OCI-LY7 (cell line): ENCODE data around the gene SLIT3.

Source experiments
- CTCF ChIP-seq: fragments of 200-600 bp; sonication (generic); conservative IDR thresholded peaks from 2 replicates; pipeline ENCODE4 v1.5.1; 2014; ENCODE audit warnings: mild to moderate bottlenecking, antibody characterized with exemption, low read length, moderate library complexity, mixed read lengths
- EZH2phosphoT487 ChIP-seq: fragments of 200-600 bp; sonication (generic); IDR thresholded peaks from 2 replicates; pipeline ENCODE4 v1.6.1; 2018; ENCODE audit warnings: low read depth, borderline replicate concordance, mild to moderate bottlenecking, mixed run types, antibody characterized with exemption, low read length, moderate library complexity, mixed read lengths

GRCh38 chr5:169022718-169023117, 278.2 kb downstream of the SLIT3 start:
- TF ChIP-seq CTCF = no peak
- TF ChIP-seq EZH2phosphoT487 = no peak
